ENCODE results near the gene MARCHF2.

GRCh38 chr19:8473648-8474476, 60.8 kb downstream of the MARCHF2 start:
- TF ChIP-seq CTCF (conservative IDR thresholded peaks at IDR 0.05; ENCODE audit: low read depth, low read length) (no peak), EZH2 (IDR thresholded peaks at IDR 0.05; ENCODE audit: low read length, unreplicated experiment) (no peak)

Data from PC-3 (cell line).